Measurements from ENCODE around the gene PAK3. TPM values are rescaled to one million over a fixed set of nuclear protein-coding genes. Genes with fewer than 3 reads are reported as not detected.

The PAK3 gene
- total and polyA plus RNA-seq, 2 donors (not counting 3 experiments of a cell fraction or from before 2014, with no cell fraction given), result 0.01 to 0.15 TPM

- H3K4me2 ChIP-seq (ENCODE audit: insufficient read depth, low read length), result no peak overlapping the region
- POLR2A ChIA-PET, result no interaction called here
- H3K79me2 ChIP-seq (ENCODE audit: control insufficient read depth, insufficient read depth, low read length), result no peaks in the 10 kb centered on the region
- no peak overlapping the region for H2AFZ ChIP-seq (ENCODE audit: low read depth, low read length)
- no peak for TF ChIP-seq GATA2 (IDR thresholded peaks at IDR 0.05; ENCODE audit: insufficient read depth, insufficient read length, low read depth, low read length)
- TF ChIP-seq MYC (IDR thresholded peaks at IDR 0.05; ENCODE audit: low read depth, low read length), result no peak
- TF ChIP-seq POLR2AphosphoS5 (IDR thresholded peaks at IDR 0.05; ENCODE audit: insufficient read depth, low read depth, low read length), result no peak
- no peak for TF ChIP-seq JUN (IDR thresholded peaks at IDR 0.05; ENCODE audit: borderline replicate concordance, insufficient read depth, insufficient read length, low read depth)
- no peak for TF ChIP-seq POLR2A (IDR thresholded peaks at IDR 0.05; ENCODE audit: low read depth, low read length)
- TF ChIP-seq EZH2 (IDR thresholded peaks at IDR 0.05; ENCODE audit: borderline replicate concordance, low read depth, low read length, severe bottlenecking), result no peak
- TF ChIP-seq FOS (IDR thresholded peaks at IDR 0.05; ENCODE audit: borderline replicate concordance, insufficient read depth, low read length), result no peak
- TF ChIP-seq MAX (IDR thresholded peaks at IDR 0.05; ENCODE audit: insufficient read depth, insufficient read length), result no peak
- no peak for TF ChIP-seq CTCF (IDR thresholded peaks at IDR 0.05; ENCODE audit: extremely low read depth in 1 of 2, insufficient read depth in 1 of 2, low read depth in 1 of 2, low read length in 2 of 2)
- no peaks in the 10 kb centered on the region for H3K9me3 ChIP-seq (replicated peaks; ENCODE audit: control insufficient read depth, insufficient read depth, low read length)
- DNase-seq (ENCODE audit: low read depth, low spot score), result no peak
- no peak overlapping the region for H3K9ac ChIP-seq (replicated peaks; ENCODE audit: extremely low read depth, insufficient read depth, low read length)
- H3K36me3 ChIP-seq (ENCODE audit: control insufficient read depth in 2 of 2, extremely low read depth in 1 of 2, insufficient read depth in 2 of 2, low read length in 2 of 2), result no peaks in the 10 kb centered on the region
- intact Hi-C loops (cut with micrococcal nuclease), result no loop called here
- FAIRE-seq, result no peak
- no peaks in the 10 kb centered on the region for H3K4me1 ChIP-seq (ENCODE audit: control insufficient read depth, extremely low read depth, insufficient read depth, low read length)
- CTCF ChIA-PET, result no interaction called here
- dilution Hi-C loops (cut with MboI; ENCODE audit: extremely low pct_ligation_motif_present, low sequenced_read_pairs), result no loop called here
- no peaks in the 10 kb centered on the region for H3K27me3 ChIP-seq (ENCODE audit: control insufficient read depth in 2 of 2, insufficient read depth in 2 of 2, low read length in 2 of 2)
- no peaks in the 10 kb centered on the region for H4K20me1 ChIP-seq (replicated peaks; ENCODE audit: control insufficient read depth, extremely low read depth, insufficient read depth, low read length)
- H3K9me1 ChIP-seq (replicated peaks; ENCODE audit: control insufficient read depth, extremely low read depth, insufficient read depth, low read length), result no peaks in the 10 kb centered on the region
- no peak overlapping the region for H3K27ac ChIP-seq (ENCODE audit: insufficient read depth, low read depth, low read length)
- no peak overlapping the region for H3K4me3 ChIP-seq (replicated peaks in 1 of 3; ENCODE audit: insufficient read depth in 1 of 3, low read depth in 1 of 3, low read length in 3 of 3)
- no TSS peak for BruUV-seq (replicated peaks)
These were observed 23.4 kb downstream of the PAK3 start for GRCh38 chrX:111119341-111119740.
